IMR-90 (cell line): Measurements from ENCODE around the gene ELL2.

Experiments used
- MXI1 ChIP-seq: IDR thresholded peaks from 2 replicates; pipeline ENCODE4 v1.6.1; 2012; ENCODE audit warnings: low read depth, mild to moderate bottlenecking, low read length, moderate library complexity, borderline replicate concordance
- POLR2A ChIP-seq: IDR thresholded peaks from 2 replicates; pipeline ENCODE4 v1.6.1; 2012; ENCODE audit warnings: mild to moderate bottlenecking, low read depth, low read length

GRCh38 chr5:95940758-95941682 is 20.6 kb downstream of the ELL2 start:
- TF ChIP-seq POLR2A (no peak), MXI1 (no peak)
